DMS153 (cell line): ENCODE results near the gene MYBBP1A.

Experiments used
- DNase-seq: peaks from one replicate; lab custom pipeline; 2025; lab: John Stamatoyannopoulos, UW

The MYBBP1A gene

DNA sequence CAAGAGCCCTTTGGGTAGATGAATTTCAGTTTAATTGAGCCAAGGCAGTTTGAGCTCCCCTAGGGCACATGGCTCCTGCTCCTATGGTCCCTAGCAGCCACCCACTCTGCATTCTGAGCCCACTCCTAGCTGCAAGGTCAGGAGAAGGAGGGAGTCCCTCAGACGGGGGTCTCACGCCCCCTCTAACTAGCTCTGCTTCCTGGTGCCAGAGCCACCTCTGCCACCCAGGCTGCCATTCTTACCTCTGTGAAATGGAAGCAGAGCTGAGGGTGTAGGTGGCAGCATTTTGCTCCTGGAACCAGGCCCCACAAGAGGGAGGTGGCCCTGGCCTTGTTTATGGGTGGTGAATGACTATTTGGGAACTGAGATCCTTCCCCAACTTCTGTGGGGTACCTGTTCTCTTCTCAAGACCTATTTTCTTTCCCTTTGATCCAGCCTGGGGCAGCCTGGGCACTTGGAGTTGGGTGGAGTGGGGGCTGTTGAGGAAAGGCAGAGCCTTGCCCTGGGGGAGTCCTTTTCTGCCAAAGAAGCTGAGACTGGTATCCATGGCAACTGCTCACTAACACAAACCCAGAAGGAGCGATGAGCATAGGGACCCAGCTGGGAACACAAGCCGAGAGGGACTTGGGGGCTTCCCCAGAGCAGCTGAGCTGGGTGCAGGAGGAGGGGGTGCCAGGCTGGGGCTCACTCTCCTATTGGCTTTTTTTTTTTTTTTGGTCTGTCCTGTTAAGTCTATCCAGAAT, 51.7 kb downstream of the MYBBP1A start:
- DNase-seq = no peak

DNA sequence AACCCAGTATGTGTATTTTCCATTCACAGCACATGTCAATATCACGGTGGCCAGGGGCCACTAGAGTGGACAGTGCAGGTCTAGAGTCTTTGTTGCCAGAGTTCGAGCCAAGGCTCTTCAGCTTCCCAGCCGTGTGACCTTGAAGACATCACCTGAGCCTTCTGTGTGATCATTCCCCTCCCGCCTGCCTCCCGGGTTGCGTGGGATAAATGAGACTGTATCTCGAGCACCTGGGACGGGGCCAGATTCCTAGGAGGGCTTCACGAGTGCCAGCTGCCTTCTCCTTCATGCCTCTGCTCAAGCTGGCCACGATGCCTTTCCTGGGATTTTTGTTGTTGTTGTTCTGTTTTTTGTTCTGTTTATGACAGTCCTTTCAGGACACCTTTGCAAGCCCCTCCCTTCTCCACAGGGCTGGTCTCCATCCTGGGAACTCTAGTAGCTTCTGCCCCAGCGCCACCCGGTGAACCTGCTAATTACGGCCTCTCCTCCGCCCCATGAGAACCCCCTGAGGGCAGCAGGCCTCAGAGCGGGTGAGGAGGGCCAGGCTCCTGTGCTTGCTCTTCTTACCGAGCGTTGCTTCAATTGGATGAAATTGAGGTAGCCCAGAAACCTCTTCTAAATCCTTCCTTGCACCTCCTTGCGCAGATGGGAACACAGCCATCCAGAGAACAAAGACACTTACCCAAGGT, 52.6 kb downstream of the MYBBP1A start:
- DNase-seq = no peak

DNA sequence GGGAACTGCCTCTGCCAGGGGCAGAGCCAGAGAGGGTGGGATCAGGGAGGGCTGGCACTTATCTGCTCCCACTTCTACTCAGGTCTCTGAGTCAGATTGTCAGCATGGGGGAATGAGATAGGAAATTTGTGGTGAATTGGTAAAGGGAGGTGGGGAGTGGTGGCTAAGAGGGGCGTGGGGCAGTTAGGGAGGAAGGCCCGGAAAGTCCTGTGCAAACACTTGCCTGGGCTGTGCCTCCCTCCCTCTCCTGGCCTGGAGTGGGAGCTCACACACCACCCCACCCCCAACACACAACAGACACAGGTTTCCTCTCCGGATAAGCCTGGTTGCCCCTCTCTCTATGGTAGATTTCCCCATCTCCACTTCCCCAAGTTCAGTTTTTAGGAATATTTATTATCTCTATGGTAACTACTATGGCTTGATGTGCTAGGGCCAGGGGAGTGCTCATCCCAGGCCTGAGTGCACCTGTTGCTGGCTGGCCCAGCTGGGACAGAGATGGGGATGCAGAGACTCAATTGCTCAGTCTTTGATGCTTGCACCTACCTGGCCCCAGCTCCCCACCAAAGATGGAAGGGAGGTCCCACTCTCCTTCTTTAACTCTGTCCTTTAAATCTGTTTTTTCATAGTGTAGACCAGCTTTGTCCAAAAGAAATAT, 53.8 kb downstream of the MYBBP1A start:
- no peak for DNase-seq

DNA sequence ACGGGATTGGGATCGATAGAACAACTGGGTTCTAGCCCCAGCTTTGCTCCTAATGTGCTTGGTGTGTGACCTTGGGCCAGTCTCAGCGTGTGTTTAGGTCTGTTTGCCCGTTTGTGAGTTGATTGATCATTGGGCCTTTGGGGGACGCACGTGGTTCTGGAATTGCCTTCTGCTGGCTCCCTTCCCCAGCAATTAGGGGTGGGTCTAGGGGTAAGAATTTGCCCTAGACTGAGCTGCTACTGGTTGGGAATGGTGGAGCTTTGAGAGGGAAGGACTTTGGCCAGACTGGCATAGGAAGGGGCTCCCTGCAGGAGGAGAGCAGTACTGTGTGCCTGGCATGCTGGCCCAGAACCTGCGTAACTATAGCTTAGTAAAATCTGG, 55.0 kb downstream of the MYBBP1A start:
- DNase-seq = no peak

DNA sequence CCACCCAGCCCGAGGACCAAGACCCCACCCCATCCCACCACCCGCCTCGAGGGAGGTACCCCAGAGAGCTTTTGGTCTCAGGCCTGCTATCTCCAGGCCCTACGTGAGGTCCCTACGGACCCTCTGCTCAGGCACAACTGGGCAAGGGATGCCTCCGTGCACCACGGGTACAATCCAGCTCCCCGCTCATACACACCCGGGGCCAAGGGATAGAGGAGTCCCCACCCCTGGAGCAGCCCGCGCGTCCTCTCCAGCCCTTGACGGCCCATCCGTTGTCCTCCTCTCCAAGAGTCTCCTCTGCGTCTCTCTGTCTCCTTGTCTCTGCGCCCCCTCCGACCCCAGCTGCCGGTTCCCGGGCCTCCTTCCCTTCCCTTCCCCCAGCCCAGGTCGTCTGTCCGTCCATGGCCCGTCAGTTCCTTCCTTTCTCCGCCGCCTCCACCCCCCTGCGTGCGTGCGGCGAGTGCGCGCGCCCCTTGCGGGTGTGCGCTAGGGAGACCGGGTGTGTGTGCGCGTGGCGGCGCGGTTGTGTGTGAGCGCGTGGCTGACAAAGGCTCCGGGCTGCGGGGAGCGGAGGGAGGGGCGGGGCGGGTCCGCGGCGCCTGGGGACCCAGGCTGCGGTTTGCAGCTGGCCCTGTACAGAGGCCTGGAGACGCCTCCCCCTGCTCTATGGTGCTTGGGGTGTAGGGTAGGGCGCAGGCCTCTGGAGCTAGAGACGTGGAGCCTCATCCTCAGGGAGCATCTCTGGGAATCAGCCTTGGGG, 55.6 kb downstream of the MYBBP1A start:
- no peak for DNase-seq

DNA sequence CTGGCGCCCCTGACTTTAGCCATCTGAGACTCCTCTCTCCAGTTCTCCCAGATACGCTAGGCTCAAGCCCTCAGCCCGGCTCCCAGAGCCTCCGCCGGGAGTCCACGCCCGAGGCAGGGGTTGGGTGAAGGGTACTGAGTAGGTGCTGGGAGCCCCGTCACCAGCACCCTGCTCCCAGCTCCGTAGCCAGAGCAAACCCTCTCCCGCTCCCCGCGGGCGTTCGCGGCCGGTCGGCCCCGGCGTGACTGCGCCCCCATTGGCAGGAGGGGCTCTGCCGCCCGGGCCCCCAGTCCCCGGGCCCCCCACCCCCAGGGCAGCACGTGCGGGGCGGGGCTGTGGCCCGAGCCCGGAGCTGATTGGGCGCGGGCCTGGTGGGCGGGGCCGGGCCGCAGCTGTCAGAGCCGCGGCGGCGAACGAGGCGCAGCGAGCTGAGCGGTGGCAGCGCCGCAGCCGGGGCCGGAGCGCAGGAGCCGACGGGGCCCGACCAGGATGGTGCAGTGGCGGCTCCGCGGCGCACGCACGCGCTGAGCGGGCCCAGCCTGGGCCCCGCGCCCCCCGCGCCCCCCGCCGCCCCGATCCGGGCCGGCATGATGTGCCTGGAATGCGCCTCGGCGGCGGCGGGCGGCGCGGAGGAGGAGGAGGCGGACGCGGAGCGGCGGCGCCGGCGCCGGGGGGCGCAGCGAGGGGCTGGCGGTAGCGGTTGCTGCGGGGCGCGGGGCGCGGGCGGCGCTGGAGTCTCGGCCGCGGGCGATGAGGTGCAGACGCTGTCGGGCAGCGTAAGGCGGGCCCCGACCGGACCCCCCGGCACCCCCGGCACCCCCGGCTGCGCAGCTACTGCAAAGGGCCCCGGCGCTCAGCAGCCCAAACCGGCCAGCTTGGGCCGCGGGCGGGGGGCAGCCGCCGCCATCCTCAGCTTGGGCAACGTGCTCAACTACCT, 56.5 kb downstream of the MYBBP1A start, which contains the start of gene SPNS2:
TSS of gene SPNS2 (plus strand) at position 421 of the 937 bp plus-strand sequence. CDS start at position 588, 167 bp downstream.
- DNase-seq = no peak

DNA sequence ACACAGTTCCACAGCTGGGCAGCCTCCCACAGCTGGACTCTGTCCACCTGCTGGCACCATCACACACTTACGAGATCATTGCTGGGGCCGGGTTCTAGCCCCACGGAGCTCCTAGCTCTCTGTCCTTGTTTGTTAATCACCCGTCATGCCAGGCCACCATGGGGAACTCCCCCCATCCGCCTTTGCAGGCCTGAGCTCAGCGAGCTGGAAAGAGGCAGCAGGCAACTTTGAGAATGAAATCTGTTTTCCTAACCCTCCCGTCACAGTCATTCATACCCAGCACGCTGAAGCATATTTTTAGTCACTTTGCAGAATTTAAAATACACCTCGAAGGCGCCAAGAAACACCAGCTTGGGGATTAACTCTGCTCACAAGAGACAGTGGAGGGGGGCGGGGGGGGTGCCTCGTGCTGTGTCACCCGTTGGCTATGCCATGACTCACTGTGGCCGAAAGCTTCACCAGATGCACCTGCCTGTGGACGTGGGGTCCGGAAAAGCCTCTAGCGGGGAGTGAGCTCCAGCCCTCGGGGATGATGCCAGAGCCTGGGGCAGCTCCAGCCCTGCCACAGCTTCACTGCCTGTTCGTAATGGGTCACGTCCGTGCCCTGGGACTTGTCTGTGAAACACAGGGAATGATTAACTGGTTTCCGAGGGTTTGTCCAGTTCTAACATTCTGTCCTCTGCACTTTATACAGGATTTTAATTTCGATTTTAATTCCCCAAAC, 57.9 kb downstream of the MYBBP1A start:
- DNase-seq = no peak

DNA sequence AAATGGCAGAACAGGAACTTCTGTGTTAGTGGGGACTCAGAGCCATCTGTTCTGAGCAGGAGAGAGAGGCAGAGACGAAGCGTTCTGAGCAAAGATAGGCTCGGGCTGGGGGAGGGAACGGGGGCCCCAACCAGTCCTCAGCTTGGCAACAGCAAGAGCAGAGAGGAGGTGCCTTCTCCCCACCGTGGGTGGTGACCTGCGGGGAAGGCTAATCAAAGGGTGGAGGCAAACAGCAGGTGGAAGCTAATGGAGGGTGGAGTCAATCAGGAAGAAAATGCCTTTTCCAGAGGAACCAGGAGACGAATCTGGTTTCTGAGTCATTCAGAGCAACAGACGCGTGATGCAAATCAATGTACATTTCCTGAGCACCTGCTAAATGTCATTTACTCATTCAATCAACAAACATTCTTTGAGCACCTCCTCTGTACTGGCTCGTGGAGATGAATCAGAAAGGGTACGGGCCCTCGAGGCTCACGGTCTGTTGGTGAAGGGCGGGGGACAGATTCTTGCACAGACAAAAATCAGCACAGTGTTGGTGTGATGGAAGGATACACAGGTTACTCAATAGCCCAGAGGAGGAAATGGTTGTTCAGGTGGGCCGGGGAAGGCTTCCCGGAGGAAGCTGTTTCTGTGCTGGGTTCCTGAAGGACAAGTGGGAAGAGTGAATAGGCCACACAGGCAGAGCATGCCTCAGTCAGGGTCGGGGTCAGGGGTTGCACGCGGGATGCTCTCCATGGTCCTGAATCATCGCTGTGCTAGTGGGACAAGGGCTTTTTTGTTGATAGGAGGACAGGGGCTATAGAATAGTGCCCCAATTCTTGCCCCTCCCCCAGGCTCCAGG, 62.2 kb downstream of the MYBBP1A start:
- DNase-seq = no peak

DNA sequence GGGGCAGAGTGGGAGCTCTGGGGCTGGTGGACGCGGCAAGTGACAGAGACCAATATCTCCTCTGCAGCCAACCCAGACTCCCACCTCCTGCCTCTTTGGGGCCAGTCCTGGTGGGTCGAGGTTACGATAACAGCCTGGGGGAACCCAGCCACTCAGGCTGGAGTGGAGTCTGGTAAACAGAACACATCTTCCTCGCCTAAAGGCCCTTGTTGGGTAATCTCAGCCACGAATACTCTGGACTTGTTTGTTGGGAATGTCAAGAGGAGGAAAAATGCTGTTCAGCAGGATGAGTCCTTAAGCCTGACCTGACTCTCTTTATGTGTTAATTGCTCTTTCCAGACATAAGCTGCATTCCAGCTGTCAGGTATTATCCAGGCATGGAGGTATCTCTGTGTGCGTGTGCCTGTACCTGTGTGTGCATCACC, 64.5 kb downstream of the MYBBP1A start:
- DNase-seq = no peak

DNA sequence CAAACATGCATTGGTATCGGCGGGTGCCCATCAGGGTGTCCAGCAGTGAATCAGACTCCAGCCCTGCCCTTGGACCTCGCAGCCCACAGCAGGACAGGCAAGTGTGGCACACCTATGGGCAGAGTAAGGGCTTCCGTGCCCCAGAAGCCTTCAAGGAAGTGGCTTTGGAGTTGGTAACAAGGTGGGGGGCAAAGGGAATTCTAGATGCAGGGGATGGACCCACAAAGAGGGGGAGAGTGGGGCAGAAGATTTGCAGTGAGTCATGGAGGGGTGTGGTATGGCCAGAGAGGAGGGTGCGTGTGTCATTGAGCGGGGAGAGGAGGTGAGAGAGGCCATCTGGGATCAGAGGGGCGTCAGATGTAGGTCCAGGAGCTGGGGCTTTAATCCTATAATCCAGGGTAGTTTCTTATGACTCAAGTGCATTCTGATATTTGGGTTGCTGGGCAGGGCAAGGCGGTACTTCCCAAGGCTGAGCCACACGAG, 65.0 kb downstream of the MYBBP1A start:
- no peak for DNase-seq

DNA sequence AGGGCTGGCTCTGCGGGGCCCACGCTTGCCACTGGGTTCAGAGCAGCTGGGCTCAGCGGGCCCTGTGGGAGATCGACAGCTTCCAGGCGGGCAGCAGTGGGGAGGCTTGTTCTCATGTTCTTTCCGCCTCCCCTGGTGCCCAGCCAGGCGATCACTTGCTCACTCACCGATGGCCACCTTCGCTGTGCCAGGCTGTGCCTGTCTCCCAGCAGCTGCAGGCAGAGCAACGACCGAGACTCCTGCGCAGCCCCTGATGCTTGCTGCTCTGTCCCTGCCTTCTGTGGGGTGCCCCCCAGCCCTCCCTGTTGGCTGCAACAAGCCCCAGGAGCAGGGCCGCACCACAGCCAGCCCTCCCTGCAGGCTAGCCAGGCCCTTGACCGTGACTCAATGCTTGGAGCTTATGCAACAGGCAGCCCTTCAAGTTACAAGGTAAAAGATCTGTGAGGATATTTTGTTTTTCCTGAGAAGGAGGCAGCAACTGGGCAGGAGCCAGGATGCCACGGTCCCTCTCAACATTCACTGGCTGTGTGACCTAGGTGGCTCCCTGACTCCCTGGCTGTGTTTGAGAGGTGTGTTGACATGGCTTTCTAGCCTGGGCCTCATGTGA, 66.1 kb downstream of the MYBBP1A start:
- no peak for DNase-seq
